HL-60/S4 (cell line): Measurements from ENCODE around the gene AATK.

Experiments used
- in situ Hi-C: fragments of 300-500 bp; cut with MboI; formaldehyde crosslinking; loops from 2 replicates; pipeline ENCODE4 v1.14.3; 2022; ENCODE audit warnings: low sequenced_read_pairs

The AATK gene

GRCh38 chr17:81076141-81076679 lies 89.8 kb downstream of the AATK start:
- in situ Hi-C loops: no loop called here

GRCh38 chr17:81075307-81075706 lies 90.7 kb downstream of the AATK start:
- in situ Hi-C loops: no loop called here

- in situ Hi-C loops: no loop called here
These were observed 91.1 kb downstream of the AATK start for GRCh38 chr17:81074875-81075274.

- in situ Hi-C loops: no loop called here
These were observed 91.8 kb downstream of the AATK start for GRCh38 chr17:81073967-81074839.

- in situ Hi-C loops: no loop called here
These were observed 94.0 kb downstream of the AATK start for GRCh38 chr17:81071761-81072741.

- in situ Hi-C loops: no loop called here
These were observed 95.3 kb downstream of the AATK start for GRCh38 chr17:81070541-81071246.

- in situ Hi-C loops: no loop called here
These were observed 96.8 kb downstream of the AATK start for GRCh38 chr17:81069135-81069645.

GRCh38 chr17:81068411-81069134 lies 97.4 kb downstream of the AATK start:
- in situ Hi-C loops: no loop called here

- in situ Hi-C loops: no loop called here
These were observed 98.6 kb downstream of the AATK start for GRCh38 chr17:81067391-81067811.
